Sigmoid colon (tissue), 7 donors: Measurements from ENCODE around the gene INTS14. TPM values are rescaled to one million over a fixed set of nuclear protein-coding genes. Genes with fewer than 3 reads are reported as not detected.

Experiments used
- DNase-seq: peaks from one replicate; pipeline ENCODE4 v3.0.0-alpha.2; 2019
- H3K27ac ChIP-seq, 4 donors: fragments of 200-600 bp; sonication (generic); one replicate each; pipeline ENCODE4 v1.5.1; 2016 to 2019; ENCODE audit warnings: mild to moderate bottlenecking in 1 of 4
- H3K27me3 ChIP-seq, 3 donors: fragments of 200-600 bp; sonication (generic); one replicate each; pipeline ENCODE4 v1.5.1; 2019; ENCODE audit warnings: mild to moderate bottlenecking in 1 of 3
- H3K36me3 ChIP-seq, 4 donors: fragments of 200-600 bp; sonication (generic); one replicate each; pipeline ENCODE4 v1.5.1; 2016 to 2019
- H3K4me1 ChIP-seq, 4 donors: fragments of 200-600 bp; sonication (generic); one replicate each; pipeline ENCODE4 v1.5.1; 2017 to 2019
- H3K4me3 ChIP-seq, 4 donors: fragments of 200-600 bp; sonication (generic); one replicate each; pipeline ENCODE4 v1.5.1; 2017 to 2019; ENCODE audit warnings: mild to moderate bottlenecking in 2 of 4, moderate library complexity in 1 of 4
- H3K9me3 ChIP-seq, 4 donors: fragments of 200-600 bp in 3 of 4; sonication (generic) in 3 of 4; one replicate each; pipeline versions ENCODE4 v1.5.1 to v1.6.1; 2013 to 2019
- CTCF ChIP-seq, 4 experiments: fragments of 450-650 bp in 3 of 4; fragments of 200-600 bp in 1 of 4; IDR thresholded peaks; one replicate each; pipeline ENCODE4 v1.5.1; 2016 to 2019; ENCODE audit warnings: antibody characterized with exemption in 4 of 4, mild to moderate bottlenecking in 3 of 4, moderate library complexity in 2 of 4
- EP300 ChIP-seq, 4 donors: sonication (generic); formaldehyde crosslinking; IDR thresholded peaks; one replicate each; pipeline ENCODE4 v1.6.1; 2017; ENCODE audit warnings: antibody characterized with exemption in 4 of 4
- POLR2A ChIP-seq, 2 donors: fragments of 450-650 bp; IDR thresholded peaks; one replicate each; pipeline ENCODE4 v1.6.1; 2016; ENCODE audit warnings: antibody characterized with exemption in 2 of 2, mild to moderate bottlenecking in 2 of 2, moderate library complexity in 2 of 2
- POLR2AphosphoS5 ChIP-seq, 4 donors: sonication (generic); formaldehyde crosslinking; IDR thresholded peaks; one replicate each; pipeline ENCODE4 v1.6.1; 2017; ENCODE audit warnings: antibody characterized with exemption in 4 of 4
- WGBS, 2 donors: extraction: QIAGEN DNeasy Blood & Tissue Kit; methylation state at CpG; one replicate each; pipeline ENCODE4 v1.1.7; 2013; 5-methylcytosine and 5-hydroxymethylcytosine counted together
- intact Hi-C: fragments of 100-400 bp; cut with DNase I; formaldehyde crosslinking; loops from one replicate; pipeline ENCODE4 v1.15.1; 2023
- polyA plus RNA-seq, 3 donors: library from polyadenylated mRNA; stranded (reverse); fragments of 200-250 nt; gene quantifications; one replicate each; pipeline ENCODE4 v1.2.3, GENCODE V29; 2013
- total RNA-seq, 4 donors: library from RNA; depleted of rRNA; stranded (reverse); fragments of >200 nt; gene quantifications; one replicate each; pipeline ENCODE4 v1.1.0, GENCODE V29; 2016
- donor health status: healthy with polysubstance abuse.
- donor health status: Bipolar disorder and iron deficiency.
- donor health status: healthy.

INTS14 gene
- total and polyA plus RNA-seq, 7 donors, result 16.2 to 29.9 (median 24.0) TPM

GRCh38 chr15:65651831-65652749 lies 41.2 kb upstream of the INTS14 start:
- H3K27me3 ChIP-seq, result no peaks in the 10 kb centered on the region
- no peaks in the 10 kb centered on the region for H3K4me1 ChIP-seq
- WGBS, 2 donors, result 85 to 87% methylated on average over 11 of the region's 11 CpGs
- DNase-seq, result no peak
- no peak overlapping the region for H3K4me3 ChIP-seq
- intact Hi-C loops, result no loop called here
- H3K36me3 ChIP-seq, result peaks cover 0 to 25% (median 2%) of the 10 kb centered on the region in 4 donors
- H3K9me3 ChIP-seq, result no peaks in the 10 kb centered on the region
- TF ChIP-seq POLR2AphosphoS5 (IDR thresholded peaks at IDR 0.05), result no peak
- TF ChIP-seq POLR2A (IDR thresholded peaks at IDR 0.05), result no peak
- TF ChIP-seq CTCF (IDR thresholded peaks at IDR 0.05), result no peak
- TF ChIP-seq EP300 (IDR thresholded peaks at IDR 0.05), result no peak
- H3K27ac ChIP-seq, result no peak overlapping the region

- H3K9me3 ChIP-seq, result no peaks in the 10 kb centered on the region
- H3K4me3 ChIP-seq, result no peak overlapping the region
- no peak overlapping the region for H3K27ac ChIP-seq
- WGBS, 2 donors, result 97 to 100% methylated on average over 1 of the region's 1 CpG
- no peak for TF ChIP-seq POLR2AphosphoS5 (IDR thresholded peaks at IDR 0.05)
- TF ChIP-seq CTCF (IDR thresholded peaks at IDR 0.05), result no peak
- TF ChIP-seq POLR2A (IDR thresholded peaks at IDR 0.05), result no peak
- no peak for TF ChIP-seq EP300 (IDR thresholded peaks at IDR 0.05)
- intact Hi-C loops, result no loop called here
- H3K4me1 ChIP-seq, result no peaks in the 10 kb centered on the region
- H3K36me3 ChIP-seq, result peaks cover 0 to 16% (median 2%) of the 10 kb centered on the region in 4 donors
- H3K27me3 ChIP-seq, result no peaks in the 10 kb centered on the region
- no peak for DNase-seq
Measured at GRCh38 chr15:65651042-65651322, 40.1 kb upstream of the INTS14 start.

- no peak for DNase-seq
- no peak overlapping the region for H3K27ac ChIP-seq
- no peaks in the 10 kb centered on the region for H3K27me3 ChIP-seq
- intact Hi-C loops, result no loop called here
- TF ChIP-seq CTCF (IDR thresholded peaks at IDR 0.05) (no peak), EP300 (IDR thresholded peaks at IDR 0.05) (no peak), POLR2A (IDR thresholded peaks at IDR 0.05) (no peak), POLR2AphosphoS5 (IDR thresholded peaks at IDR 0.05) (no peak)
- H3K36me3 ChIP-seq, result peaks cover 0 to 11% (median 2%) of the 10 kb centered on the region in 4 donors
- H3K4me3 ChIP-seq, result no peak overlapping the region
- 94 to 95% methylated on average over 12 of the region's 12 CpGs for WGBS, 2 donors
- H3K9me3 ChIP-seq, result no peaks in the 10 kb centered on the region
- H3K4me1 ChIP-seq, result no peaks in the 10 kb centered on the region
Measured at GRCh38 chr15:65650312-65651041, 39.5 kb upstream of the INTS14 start.

GRCh38 chr15:65646486-65646885 lies 35.6 kb upstream of the INTS14 start:
- intact Hi-C loops, result no loop called here
- TF ChIP-seq EP300 (IDR thresholded peaks at IDR 0.05) (no peak), CTCF (IDR thresholded peaks at IDR 0.05) (no peak), POLR2AphosphoS5 (IDR thresholded peaks at IDR 0.05) (no peak), POLR2A (IDR thresholded peaks at IDR 0.05) (no peak)
- 94 to 99% methylated on average over 4 of the region's 4 CpGs for WGBS, 2 donors

More at GRCh38 chr15:65646486-65646885, 35.6 kb upstream of the INTS14 start:
- Histone ChIP-seq H3K4me3 (no peak overlapping the region), H3K27ac (no peak overlapping the region), H3K4me1 (no peaks in the 10 kb centered on the region), H3K9me3 (no peaks in the 10 kb centered on the region), H3K27me3 (no peaks in the 10 kb centered on the region), H3K36me3 (no peaks in the 10 kb centered on the region)
- no peak for DNase-seq
